Measurements from ENCODE around the gene HIVEP3.

- TF ChIP-seq POLR2AphosphoS5 (IDR thresholded peaks at IDR 0.05; ENCODE audit: low read depth) (no peak), CTCF (IDR thresholded peaks at IDR 0.05; ENCODE audit: insufficient read depth, low read length) (no peak), GABPA (IDR thresholded peaks at IDR 0.05; ENCODE audit: low read depth) (no peak), SPI1 (IDR thresholded peaks at IDR 0.05; ENCODE audit: borderline replicate concordance, low read depth) (no peak), REST (IDR thresholded peaks at IDR 0.05; ENCODE audit: insufficient replicate concordance, low read depth) (no peak)
Measured at GRCh38 chr1:41823471-41823870, 95.3 kb downstream of the HIVEP3 start.
